ES-I3 (cell line): ENCODE results near the gene PCBP3.
"Not testable (repeated sequence)": the region's sequence is repeated elsewhere in the genome, so short reads cannot be mapped to it uniquely, and the experiment has no call there.

ENCODE experiments used
- H3K36me3 ChIP-seq: 2 replicates; pipeline ENCODE4 v1.6.1; 2013; ENCODE audit warnings: mild to moderate bottlenecking, low read length, control low read depth, moderate library complexity; ENCODE audit not compliant: insufficient read depth
- H3K4me1 ChIP-seq: 2 replicates; pipeline ENCODE4 v1.6.1; 2013; ENCODE audit warnings: mild to moderate bottlenecking, control low read depth, low read length; ENCODE audit not compliant: insufficient read depth
- H3K9ac ChIP-seq: 2 replicates; pipeline ENCODE4 v1.6.1; 2013; ENCODE audit warnings: low read depth, mild to moderate bottlenecking, low read length, moderate library complexity
- H3K9me3 ChIP-seq: 2 replicates; pipeline ENCODE4 v1.6.1; 2013; ENCODE audit warnings: mild to moderate bottlenecking, low read length, moderate library complexity; ENCODE audit not compliant: control insufficient read depth, insufficient read depth

Gene PCBP3

DNA sequence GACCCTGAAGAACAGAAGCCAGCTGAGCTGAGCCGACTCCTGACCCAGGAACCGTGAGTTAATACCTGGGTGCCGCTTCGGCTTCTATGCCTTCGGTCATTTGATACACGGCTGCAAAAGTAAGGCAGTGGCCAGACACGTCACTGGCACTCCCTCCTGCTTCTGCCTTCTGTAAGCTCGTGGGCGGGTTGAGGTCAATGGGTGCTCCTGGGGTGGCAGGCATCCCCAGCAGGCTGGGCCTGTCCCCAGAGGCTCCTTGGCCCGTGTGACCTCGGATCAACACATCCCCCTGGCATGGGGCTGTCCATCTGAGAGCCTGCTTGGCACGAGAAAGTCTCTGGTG, 302.3 kb downstream of the PCBP3 start:
- Histone ChIP-seq H3K36me3 (no peaks in the 10 kb centered on the region), H3K9ac (no peak overlapping the region), H3K4me1 (peaks cover 4% of the 10 kb centered on the region; the same call in 1 of the 2 replicates), H3K9me3 (no peaks in the 10 kb centered on the region)

DNA sequence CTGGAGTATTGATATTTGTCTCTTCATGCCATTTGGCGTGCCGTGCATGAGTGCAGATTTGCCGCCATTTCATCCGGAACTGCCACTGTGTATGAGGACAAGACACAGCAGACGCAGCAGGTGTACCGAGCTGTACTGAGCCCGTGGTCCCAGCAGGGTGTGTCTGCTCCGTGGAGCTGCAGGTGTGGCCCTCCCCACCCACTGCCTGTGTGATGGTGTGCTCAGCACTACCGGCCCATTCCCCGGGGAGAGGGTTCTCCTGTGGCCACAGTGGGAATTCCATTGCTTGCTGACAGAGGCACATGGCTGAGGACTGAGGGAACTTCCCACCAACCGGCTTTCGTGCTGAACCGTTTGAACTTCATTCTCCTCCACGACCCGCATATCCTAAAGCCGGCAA, 303.8 kb downstream of the PCBP3 start:
- no peaks in the 10 kb centered on the region for H3K9me3 ChIP-seq
- H3K4me1 ChIP-seq: peaks cover 4% of the 10 kb centered on the region; the same call in 1 of the 2 replicates
- no peak overlapping the region for H3K9ac ChIP-seq
- no peaks in the 10 kb centered on the region for H3K36me3 ChIP-seq

DNA sequence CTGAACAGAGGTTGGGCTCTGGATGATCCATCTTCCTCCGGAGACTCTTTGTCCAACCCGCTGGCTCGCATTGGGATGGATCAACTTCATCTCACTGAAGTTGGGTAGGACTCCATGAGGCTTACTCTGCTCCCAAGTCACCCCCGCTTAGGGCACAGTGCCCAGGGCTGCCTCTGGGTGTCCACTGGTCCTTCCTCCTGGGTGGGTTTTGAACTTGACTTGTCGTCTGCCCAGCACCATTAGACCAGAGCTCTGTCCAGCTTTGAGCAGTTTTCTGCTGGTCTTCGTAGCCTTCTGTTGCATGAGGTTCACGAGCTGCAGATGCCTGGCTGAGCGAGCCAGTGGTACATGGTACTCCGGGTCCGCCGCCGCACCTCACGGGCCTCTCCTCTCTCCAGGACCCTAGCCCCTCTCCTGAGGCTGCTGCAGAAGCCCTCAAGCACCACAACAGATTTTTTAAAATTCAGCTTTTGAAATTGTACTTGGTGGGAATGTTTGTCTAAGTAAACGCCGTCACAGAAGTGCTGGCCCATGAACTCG, 304.3 kb downstream of the PCBP3 start:
- Histone ChIP-seq H3K4me1 (peaks cover 4% of the 10 kb centered on the region; the same call in 1 of the 2 replicates), H3K9me3 (no peaks in the 10 kb centered on the region), H3K9ac (no peak overlapping the region), H3K36me3 (no peaks in the 10 kb centered on the region)

GRCh38 chr21:45948576-45949141, 305.1 kb downstream of the PCBP3 start:
- peaks cover 4% of the 10 kb centered on the region; the same call in 1 of the 2 replicates for H3K4me1 ChIP-seq
- no peaks in the 10 kb centered on the region for H3K9me3 ChIP-seq
- H3K36me3 ChIP-seq: no peaks in the 10 kb centered on the region
- H3K9ac ChIP-seq: no peak overlapping the region

- H3K4me1 ChIP-seq: peaks cover 6% of the 10 kb centered on the region; the same call in 1 of the 2 replicates
- no peak overlapping the region for H3K9ac ChIP-seq
- H3K36me3 ChIP-seq: no peaks in the 10 kb centered on the region
- H3K9me3 ChIP-seq: no peaks in the 10 kb centered on the region
These were observed 306.6 kb downstream of the PCBP3 start for GRCh38 chr21:45949928-45950739.

- H3K4me1 ChIP-seq: peaks cover 6% of the 10 kb centered on the region; the same call in 1 of the 2 replicates
- no peak overlapping the region; the same call in 1 of the 2 replicates for H3K9ac ChIP-seq
- H3K36me3 ChIP-seq: no peaks in the 10 kb centered on the region
- no peaks in the 10 kb centered on the region for H3K9me3 ChIP-seq
These were observed 307.4 kb downstream of the PCBP3 start for GRCh38 chr21:45950740-45951515.

- Histone ChIP-seq H3K9me3 (no peaks in the 10 kb centered on the region), H3K4me1 (peaks cover 6% of the 10 kb centered on the region; the same call in 1 of the 2 replicates), H3K9ac (no peak overlapping the region), H3K36me3 (no peaks in the 10 kb centered on the region)
These were observed 308.2 kb downstream of the PCBP3 start for GRCh38 chr21:45951676-45952075.

- H3K4me1 ChIP-seq, H3K36me3 ChIP-seq, H3K9ac ChIP-seq, H3K9me3 ChIP-seq: not testable (repeated sequence)
These were observed 309.0 kb downstream of the PCBP3 start for GRCh38 chr21:45952527-45952926.

- no peaks in the 10 kb centered on the region for H3K9me3 ChIP-seq
- no peaks in the 10 kb centered on the region for H3K36me3 ChIP-seq
- no peak overlapping the region for H3K9ac ChIP-seq
- H3K4me1 ChIP-seq: peaks cover 6% of the 10 kb centered on the region; the same call in 1 of the 2 replicates
These were observed 309.4 kb downstream of the PCBP3 start for GRCh38 chr21:45952974-45953373.

- H3K9me3 ChIP-seq: no peaks in the 10 kb centered on the region
- no peak overlapping the region for H3K9ac ChIP-seq
- no peaks in the 10 kb centered on the region for H3K36me3 ChIP-seq
- H3K4me1 ChIP-seq: peaks cover 6% of the 10 kb centered on the region; the same call in 1 of the 2 replicates
These were observed 310.7 kb downstream of the PCBP3 start for GRCh38 chr21:45954261-45954660.

GRCh38 chr21:45954921-45955320, 311.4 kb downstream of the PCBP3 start:
- no peaks in the 10 kb centered on the region for H3K36me3 ChIP-seq
- H3K9ac ChIP-seq: no peak overlapping the region
- H3K9me3 ChIP-seq: no peaks in the 10 kb centered on the region; the same call in 1 of the 2 replicates
- H3K4me1 ChIP-seq: peaks cover 6% of the 10 kb centered on the region; the same call in 1 of the 2 replicates

DNA sequence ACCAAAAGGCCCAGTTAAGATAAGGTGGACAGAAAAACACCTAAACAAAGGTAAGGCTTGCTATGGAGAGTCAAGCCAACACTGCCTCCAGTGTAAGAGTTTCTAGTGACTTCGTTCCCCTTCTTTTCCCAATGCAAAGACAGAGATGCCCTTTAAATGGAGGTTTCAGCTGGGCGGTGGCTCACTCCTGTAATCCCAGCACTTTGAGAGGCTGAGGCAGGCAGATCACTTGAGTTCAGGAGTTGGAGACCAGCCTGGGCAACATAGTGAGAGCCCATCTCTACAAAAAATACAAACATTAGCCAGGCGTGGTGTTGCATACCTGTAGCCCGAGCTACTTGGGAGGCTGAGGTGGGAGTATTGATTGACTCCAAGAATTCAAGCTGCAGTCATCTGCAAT, 314.0 kb downstream of the PCBP3 start:
- no peaks in the 10 kb centered on the region for H3K36me3 ChIP-seq
- no peaks in the 10 kb centered on the region; the same call in 1 of the 2 replicates for H3K9me3 ChIP-seq
- H3K9ac ChIP-seq: no peak overlapping the region
- H3K4me1 ChIP-seq: 0 out of 2 replicates have a peak, but pooled peaks cover 2% of the 10 kb centered on the region

GRCh38 chr21:45957981-45958600, 314.6 kb downstream of the PCBP3 start:
- H3K36me3 ChIP-seq: no peaks in the 10 kb centered on the region
- H3K9me3 ChIP-seq: peaks cover 1% of the 10 kb centered on the region; the same call in 1 of the 2 replicates
- H3K9ac ChIP-seq: no peak overlapping the region
- 0 out of 2 replicates have a peak, but pooled peaks cover 2% of the 10 kb centered on the region for H3K4me1 ChIP-seq

DNA sequence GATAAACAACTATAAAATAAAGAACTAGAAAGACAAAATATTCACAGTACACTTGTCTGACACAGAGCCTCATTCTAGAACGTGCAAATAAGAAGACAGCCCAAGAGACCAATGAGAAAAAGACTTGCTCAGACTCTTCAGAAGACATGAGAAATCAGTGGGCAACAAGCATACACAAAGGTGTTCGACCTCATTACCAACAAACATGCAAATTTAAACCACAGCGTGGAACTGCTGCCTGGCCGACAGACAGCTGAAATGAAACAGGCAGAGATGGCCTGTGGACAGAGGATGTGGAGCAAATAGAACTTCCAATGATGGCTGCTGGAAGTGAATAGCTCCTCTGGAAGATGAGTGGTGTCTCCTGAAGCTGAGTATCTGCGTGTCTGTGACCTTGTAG, 315.7 kb downstream of the PCBP3 start:
- Histone ChIP-seq H3K9ac (no peak overlapping the region), H3K36me3 (no peaks in the 10 kb centered on the region), H3K4me1 (no peaks in the 10 kb centered on the region), H3K9me3 (peaks cover 7% of the 10 kb centered on the region; the same call in 1 of the 2 replicates)
